ENCODE measurements around the gene HSD3B7. TPM values are rescaled to one million over a fixed set of nuclear protein-coding genes. Genes with fewer than 3 reads are reported as not detected.
A peak's percentile ranks its signal among the peaks of the same experiment; 100 is the strongest.

HSD3B7 gene
- total RNA-seq, 4 donors from 2014 or later: 7.0 to 31.8 (median 29.6) TPM

- Histone ChIP-seq H3K9me3 (no peaks in the 10 kb centered on the region), H3K36me3 (peaks cover 0 to 2% (median 0%) of the 10 kb centered on the region in 4 donors), H3K27ac (peak within 1 kb of the TSS; percentile 90 to 94 (median 91)), H3K27me3 (no peaks in the 10 kb centered on the region), H3K4me1 (peaks cover 5 to 22% (median 15%) of the 10 kb centered on the region in 4 donors), H3K4me3 (peak within 1 kb of the TSS; percentile 82 to 86 (median 84))
- intact Hi-C loops (cut with DNase I; ENCODE audit: low total_unique reads) (no loop called here), in situ Hi-C loops (cut with MboI; ENCODE audit: low pct_ligation_motif_present in 1 of 4, low pct_unique_long_range_greater_than_20kb in 1 of 4, low sequenced_read_pairs in 3 of 4) (no loop called here)
- DNase-seq: peak; percentile 99
- WGBS, 2 donors (ENCODE audit: low coverage in 1 of 2): 0% methylated on average over 16 to 66 of the region's 75 CpGs
- peak in 2 of 3 donors; percentile 76 to 81 for TF ChIP-seq POLR2AphosphoS5 (IDR thresholded peaks at IDR 0.05)
- TF ChIP-seq EP300 (IDR thresholded peaks at IDR 0.05; ENCODE audit: low read depth): no peak
- peak; percentile 30 for TF ChIP-seq POLR2A (IDR thresholded peaks at IDR 0.05)
- TF ChIP-seq, protein P1, sequence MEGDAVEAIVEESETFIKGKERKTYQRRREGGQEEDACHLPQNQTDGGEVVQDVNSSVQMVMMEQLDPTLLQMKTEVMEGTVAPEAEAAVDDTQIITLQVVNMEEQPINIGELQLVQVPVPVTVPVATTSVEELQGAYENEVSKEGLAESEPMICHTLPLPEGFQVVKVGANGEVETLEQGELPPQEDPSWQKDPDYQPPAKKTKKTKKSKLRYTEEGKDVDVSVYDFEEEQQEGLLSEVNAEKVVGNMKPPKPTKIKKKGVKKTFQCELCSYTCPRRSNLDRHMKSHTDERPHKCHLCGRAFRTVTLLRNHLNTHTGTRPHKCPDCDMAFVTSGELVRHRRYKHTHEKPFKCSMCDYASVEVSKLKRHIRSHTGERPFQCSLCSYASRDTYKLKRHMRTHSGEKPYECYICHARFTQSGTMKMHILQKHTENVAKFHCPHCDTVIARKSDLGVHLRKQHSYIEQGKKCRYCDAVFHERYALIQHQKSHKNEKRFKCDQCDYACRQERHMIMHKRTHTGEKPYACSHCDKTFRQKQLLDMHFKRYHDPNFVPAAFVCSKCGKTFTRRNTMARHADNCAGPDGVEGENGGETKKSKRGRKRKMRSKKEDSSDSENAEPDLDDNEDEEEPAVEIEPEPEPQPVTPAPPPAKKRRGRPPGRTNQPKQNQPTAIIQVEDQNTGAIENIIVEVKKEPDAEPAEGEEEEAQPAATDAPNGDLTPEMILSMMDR (IDR thresholded peaks at IDR 0.05): no peak
These were observed 48.0 kb downstream of the HSD3B7 start, which contains the start of gene STX4 for GRCh38 chr16:31032736-31033708. Gene STX4, plus strand, starts transcription at chr16:31033558. Its CDS starts 248 bp downstream, at chr16:31033806.

- DNase-seq: peak; percentile 94
- WGBS, 2 donors (ENCODE audit: low coverage in 1 of 2): 0 to 1% methylated on average over 2 to 47 of the region's 47 CpGs
- intact Hi-C loops (cut with DNase I; ENCODE audit: low total_unique reads): no loop called here
- Histone ChIP-seq H3K9me3 (no peaks in the 10 kb centered on the region), H3K4me3 (peak overlapping the region; percentile 59 to 85 (median 82)), H3K27me3 (no peaks in the 10 kb centered on the region), H3K27ac (peak overlapping the region; percentile 90 to 94 (median 91)), H3K4me1 (peaks cover 5 to 22% (median 15%) of the 10 kb centered on the region in 4 donors), H3K36me3 (peaks cover 0 to 6% (median 2%) of the 10 kb centered on the region in 4 donors)
- peak; percentile 62 for TF ChIP-seq POLR2A (IDR thresholded peaks at IDR 0.05)
- TF ChIP-seq POLR2AphosphoS5 (IDR thresholded peaks at IDR 0.05): peak; percentile 63 to 83 (median 78)
- TF ChIP-seq EP300 (IDR thresholded peaks at IDR 0.05; ENCODE audit: low read depth): no peak
- in situ Hi-C loops (cut with MboI; ENCODE audit: low pct_ligation_motif_present in 1 of 4, low pct_unique_long_range_greater_than_20kb in 1 of 4, low sequenced_read_pairs in 3 of 4): no loop called here
These were observed 48.9 kb downstream of the HSD3B7 start for GRCh38 chr16:31033709-31034492.

DNA sequence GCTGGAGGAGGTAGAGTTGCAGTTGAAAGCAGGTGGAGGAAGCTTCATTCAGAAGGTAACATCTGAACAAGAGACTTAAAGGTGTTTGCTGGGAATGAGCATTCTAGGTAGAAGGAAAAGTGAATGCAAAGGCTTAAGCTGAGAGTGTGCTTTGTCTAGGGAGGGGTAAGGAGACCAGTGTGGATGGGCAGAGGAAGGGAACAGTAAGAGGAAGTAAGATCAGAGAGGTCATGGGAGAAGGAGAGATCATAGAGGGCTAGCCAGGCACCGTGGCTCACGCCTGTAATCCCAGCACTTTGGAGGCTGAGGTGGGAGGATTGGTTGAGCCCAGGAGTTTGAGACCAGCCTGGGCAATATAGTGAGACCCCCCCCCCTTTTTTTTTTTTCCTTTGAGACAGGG is 51.7 kb downstream of the HSD3B7 start:
- in situ Hi-C loops (cut with MboI; ENCODE audit: low pct_ligation_motif_present in 1 of 4, low pct_unique_long_range_greater_than_20kb in 1 of 4, low sequenced_read_pairs in 3 of 4) (no loop called here), intact Hi-C loops (cut with DNase I; ENCODE audit: low total_unique reads) (no loop called here)
- WGBS, 2 donors (ENCODE audit: low coverage in 1 of 2): 56 to 80% methylated on average over 2 of the region's 2 CpGs
- no peak for TF ChIP-seq EP300 (IDR thresholded peaks at IDR 0.05; ENCODE audit: low read depth)
- no peak for TF ChIP-seq POLR2AphosphoS5 (IDR thresholded peaks at IDR 0.05)
- no peak for TF ChIP-seq POLR2A (IDR thresholded peaks at IDR 0.05)
- TF ChIP-seq, protein P1 (IDR thresholded peaks at IDR 0.05): no peak
- peaks cover 0 to 20% (median 8%) of the 10 kb centered on the region in 4 donors for H3K36me3 ChIP-seq
- no peaks in the 10 kb centered on the region for H3K27me3 ChIP-seq
- H3K27ac ChIP-seq: no peak overlapping the region
- peaks cover 5 to 22% (median 15%) of the 10 kb centered on the region in 4 donors for H3K4me1 ChIP-seq
- no peaks in the 10 kb centered on the region for H3K9me3 ChIP-seq
- H3K4me3 ChIP-seq: no peak overlapping the region
- no peak for DNase-seq

Small RNAs within 50 kb of the gene (small RNA-seq; reads per million reads assigned to genes)
- 0 reads per million in 4 donors for gene AC135048.1

Other genes with a start within 250 kb of the HSD3B7 start
- gene PHKG2, start 236.8 kb upstream of the HSD3B7 start, total RNA-seq: 100 to 1,000 TPM in 1 of 4 donors, 10 to 100 TPM in 3; 41.1 to 152 (median 66.4) TPM
- gene CFAP119, start 223.1 kb upstream of the HSD3B7 start, total RNA-seq: 10 to 100 TPM in 1 of 4 donors, 1 to 10 TPM in 3; 3.3 to 15.5 (median 6.0) TPM
- gene RNF40, start 222.9 kb upstream of the HSD3B7 start, total RNA-seq: 100 to 1,000 TPM in 1 of 4 donors, 10 to 100 TPM in 3; 55.3 to 105 (median 77.8) TPM
- 10 to 100 TPM; 13.5 to 29.9 (median 16.4) TPM for gene ZNF629, start 198.0 kb upstream of the HSD3B7 start, total RNA-seq
- gene BCL7C, start 91.1 kb upstream of the HSD3B7 start, total RNA-seq: 10 to 100 TPM; 13.8 to 57.3 (median 24.0) TPM
- gene CTF1, start 88.6 kb upstream of the HSD3B7 start, total RNA-seq: under 1 TPM in 2 of 4 donors, not detected in 2; 0.82 to 0.95 TPM
- 10 to 100 TPM; 19.3 to 45.3 (median 20.3) TPM for gene FBXL19, start 61.6 kb upstream of the HSD3B7 start, total RNA-seq
- 10 to 100 TPM; 24.8 to 45.6 (median 31.3) TPM for gene ORAI3, start 36.1 kb upstream of the HSD3B7 start, total RNA-seq
- 10 to 100 TPM in 3 of 4 donors, 1 to 10 TPM in 1; 5.3 to 37.0 (median 10.8) TPM for gene SETD1A, start 27.5 kb upstream of the HSD3B7 start, total RNA-seq
- gene STX1B, start 25.4 kb downstream of the HSD3B7 start, total RNA-seq: 1 to 10 TPM in 1 of 4 donors, under 1 TPM in 1, not detected in 2; 0.41 to 1.3 TPM
- 100 to 1,000 TPM in 2 of 4 donors, 10 to 100 TPM in 2; 50.8 to 163 (median 79.7) TPM for gene STX4, start 48.4 kb downstream of the HSD3B7 start, total RNA-seq
- 10 to 100 TPM in 2 of 4 donors, 1 to 10 TPM in 2; 7.9 to 17.9 (median 10.2) TPM for gene ZNF668, start 89.0 kb downstream of the HSD3B7 start, total RNA-seq
- gene ZNF646, start 89.2 kb downstream of the HSD3B7 start, total RNA-seq: 10 to 100 TPM; 12.0 to 26.7 (median 23.5) TPM
- 1 to 10 TPM; 1.1 to 5.2 (median 3.1) TPM for gene PRSS53, start 103.7 kb downstream of the HSD3B7 start, total RNA-seq
- 10 to 100 TPM; 29.5 to 89.0 (median 72.0) TPM for gene VKORC1, start 109.6 kb downstream of the HSD3B7 start, total RNA-seq
- gene BCKDK, start 123.2 kb downstream of the HSD3B7 start, total RNA-seq: 10 to 100 TPM; 46.8 to 56.5 (median 51.3) TPM
- 10 to 100 TPM; 61.0 to 93.5 (median 62.1) TPM for gene KAT8, start 132.5 kb downstream of the HSD3B7 start, total RNA-seq
- 100 to 1,000 TPM; 101 to 510 (median 372) TPM for gene PRSS8, start 150.5 kb downstream of the HSD3B7 start, total RNA-seq
- 10 to 100 TPM in 1 of 4 donors, 1 to 10 TPM in 2, not detected in 1; 8.1 to 42.3 (median 9.8) TPM for gene PRSS36, start 164.9 kb downstream of the HSD3B7 start, total RNA-seq
- gene FUS, start 194.9 kb downstream of the HSD3B7 start, total RNA-seq: 100 to 1,000 TPM in 1 of 4 donors, 10 to 100 TPM in 3; 43.6 to 116 (median 59.0) TPM
- gene PYCARD, start 217.6 kb downstream of the HSD3B7 start, total RNA-seq: 100 to 1,000 TPM in 2 of 4 donors, 10 to 100 TPM in 2; 33.3 to 128 (median 90.6) TPM
- gene TRIM72, start 228.9 kb downstream of the HSD3B7 start, total RNA-seq: under 1 TPM in 1 of 4 donors, not detected in 3; 0.14 TPM
- not detected for gene PYDC1, start 231.9 kb downstream of the HSD3B7 start, total RNA-seq